ENCODE measurements around the gene C1orf21. TPM values are rescaled to one million over a fixed set of nuclear protein-coding genes. Genes with fewer than 3 reads are reported as not detected.

Gene C1orf21
- total and polyA plus RNA-seq, 9 donors: 36.9 to 51.3 (median 44.3) TPM

GRCh38 chr1:184518736-184519357 is 132.0 kb downstream of the C1orf21 start:
- H3K4me1 ChIP-seq (ENCODE audit: control insufficient read depth, insufficient read depth, low read length): no peaks in the 10 kb centered on the region
- H3K27ac ChIP-seq (ENCODE audit: low read length): peak overlapping the region; percentile 53
- H3K27me3 ChIP-seq (ENCODE audit: control insufficient read depth, insufficient read depth, low read length): no peaks in the 10 kb centered on the region
- no peak overlapping the region for H3K4me3 ChIP-seq (ENCODE audit: low read length)
- DNase-seq: no peak
- H3K9me3 ChIP-seq (replicated peaks; ENCODE audit: control insufficient read depth, low read depth, low read length): no peaks in the 10 kb centered on the region
- WGBS (ENCODE audit: insufficient coverage): 90% methylated on average over 3 of the region's 4 CpGs
- H3K36me3 ChIP-seq (ENCODE audit: control insufficient read depth, insufficient read depth, low read length): no peaks in the 10 kb centered on the region

GRCh38 chr1:184520336-184520735 is 133.5 kb downstream of the C1orf21 start:
- Histone ChIP-seq H3K4me1 (ENCODE audit: control insufficient read depth, insufficient read depth, low read length) (no peaks in the 10 kb centered on the region), H3K4me3 (ENCODE audit: low read length) (no peak overlapping the region), H3K27me3 (ENCODE audit: control insufficient read depth, insufficient read depth, low read length) (no peaks in the 10 kb centered on the region), H3K27ac (ENCODE audit: low read length) (peak overlapping the region; percentile 18), H3K36me3 (ENCODE audit: control insufficient read depth, insufficient read depth, low read length) (no peaks in the 10 kb centered on the region), H3K9me3 (replicated peaks; ENCODE audit: control insufficient read depth, low read depth, low read length) (no peaks in the 10 kb centered on the region)
- no peak for DNase-seq
- 80% methylated on average over 1 of the region's 2 CpGs for WGBS (ENCODE audit: insufficient coverage)

- DNase-seq: no peak
- H3K9me3 ChIP-seq (replicated peaks; ENCODE audit: control insufficient read depth, low read depth, low read length): no peaks in the 10 kb centered on the region
- H3K27me3 ChIP-seq (ENCODE audit: control insufficient read depth, insufficient read depth, low read length): no peaks in the 10 kb centered on the region
- H3K4me1 ChIP-seq (ENCODE audit: control insufficient read depth, insufficient read depth, low read length): no peaks in the 10 kb centered on the region
- WGBS (ENCODE audit: insufficient coverage): no CpG with 5 or more reads among the region's 1 CpG
- no peak overlapping the region for H3K4me3 ChIP-seq (ENCODE audit: low read length)
- no peak overlapping the region for H3K27ac ChIP-seq (ENCODE audit: low read length)
- no peaks in the 10 kb centered on the region for H3K36me3 ChIP-seq (ENCODE audit: control insufficient read depth, insufficient read depth, low read length)
Measured at GRCh38 chr1:184524248-184524647, 137.4 kb downstream of the C1orf21 start.

GRCh38 chr1:184527402-184527801 is 140.6 kb downstream of the C1orf21 start:
- no peaks in the 10 kb centered on the region for H3K36me3 ChIP-seq (ENCODE audit: control insufficient read depth, insufficient read depth, low read length)
- H3K4me1 ChIP-seq (ENCODE audit: control insufficient read depth, insufficient read depth, low read length): no peaks in the 10 kb centered on the region
- no peak for DNase-seq
- H3K27me3 ChIP-seq (ENCODE audit: control insufficient read depth, insufficient read depth, low read length): no peaks in the 10 kb centered on the region
- WGBS (ENCODE audit: insufficient coverage): no CpG with 5 or more reads among the region's 4 CpGs
- H3K4me3 ChIP-seq (ENCODE audit: low read length): no peak overlapping the region
- no peaks in the 10 kb centered on the region for H3K9me3 ChIP-seq (replicated peaks; ENCODE audit: control insufficient read depth, low read depth, low read length)
- no peak overlapping the region for H3K27ac ChIP-seq (ENCODE audit: low read length)

GRCh38 chr1:184530226-184530625 is 143.4 kb downstream of the C1orf21 start:
- H3K27ac ChIP-seq (ENCODE audit: low read length): no peak overlapping the region
- H3K36me3 ChIP-seq (ENCODE audit: control insufficient read depth, insufficient read depth, low read length): no peaks in the 10 kb centered on the region
- peaks cover 9% of the 10 kb centered on the region for H3K4me1 ChIP-seq (ENCODE audit: control insufficient read depth, insufficient read depth, low read length)
- DNase-seq: no peak
- H3K4me3 ChIP-seq (ENCODE audit: low read length): no peak overlapping the region
- H3K27me3 ChIP-seq (ENCODE audit: control insufficient read depth, insufficient read depth, low read length): no peaks in the 10 kb centered on the region
- no CpG with 5 or more reads among the region's 2 CpGs for WGBS (ENCODE audit: insufficient coverage)
- no peaks in the 10 kb centered on the region for H3K9me3 ChIP-seq (replicated peaks; ENCODE audit: control insufficient read depth, low read depth, low read length)

- Histone ChIP-seq H3K27ac (ENCODE audit: low read length) (peak overlapping the region; percentile 57), H3K27me3 (ENCODE audit: control insufficient read depth, insufficient read depth, low read length) (no peaks in the 10 kb centered on the region), H3K9me3 (replicated peaks; ENCODE audit: control insufficient read depth, low read depth, low read length) (peaks cover 2% of the 10 kb centered on the region), H3K4me3 (ENCODE audit: low read length) (no peak overlapping the region), H3K36me3 (ENCODE audit: control insufficient read depth, insufficient read depth, low read length) (no peaks in the 10 kb centered on the region), H3K4me1 (ENCODE audit: control insufficient read depth, insufficient read depth, low read length) (peaks cover 9% of the 10 kb centered on the region)
- no CpG with 5 or more reads among the region's 1 CpG for WGBS (ENCODE audit: insufficient coverage)
- peak; percentile 66 for DNase-seq
Measured at GRCh38 chr1:184531296-184531695, 144.5 kb downstream of the C1orf21 start.

GRCh38 chr1:184532199-184532598 is 145.4 kb downstream of the C1orf21 start:
- H3K4me1 ChIP-seq (ENCODE audit: control insufficient read depth, insufficient read depth, low read length): peaks cover 9% of the 10 kb centered on the region

GRCh38 chr1:184533049-184533448 is 146.2 kb downstream of the C1orf21 start:
- Histone ChIP-seq H3K4me1 (ENCODE audit: control insufficient read depth, insufficient read depth, low read length) (peaks cover 9% of the 10 kb centered on the region), H3K4me3 (ENCODE audit: low read length) (no peak overlapping the region), H3K36me3 (ENCODE audit: control insufficient read depth, insufficient read depth, low read length) (no peaks in the 10 kb centered on the region), H3K27ac (ENCODE audit: low read length) (no peak overlapping the region), H3K9me3 (replicated peaks; ENCODE audit: control insufficient read depth, low read depth, low read length) (peaks cover 5% of the 10 kb centered on the region), H3K27me3 (ENCODE audit: control insufficient read depth, insufficient read depth, low read length) (no peaks in the 10 kb centered on the region)
- WGBS (ENCODE audit: insufficient coverage): 25% methylated on average over 1 of the region's 2 CpGs
- no peak for DNase-seq

More at GRCh38 chr1:184532199-184532598, 145.4 kb downstream of the C1orf21 start:
- H3K4me3 ChIP-seq (ENCODE audit: low read length): no peak overlapping the region
- peaks cover 5% of the 10 kb centered on the region for H3K9me3 ChIP-seq (replicated peaks; ENCODE audit: control insufficient read depth, low read depth, low read length)
- no peak for DNase-seq
- H3K27me3 ChIP-seq (ENCODE audit: control insufficient read depth, insufficient read depth, low read length): no peaks in the 10 kb centered on the region
- WGBS (ENCODE audit: insufficient coverage): no CpG with 5 or more reads among the region's 2 CpGs
- H3K36me3 ChIP-seq (ENCODE audit: control insufficient read depth, insufficient read depth, low read length): no peaks in the 10 kb centered on the region
- H3K27ac ChIP-seq (ENCODE audit: low read length): peak overlapping the region; percentile 31

GRCh38 chr1:184533915-184534314 is 147.1 kb downstream of the C1orf21 start:
- DNase-seq: no peak
- H3K4me3 ChIP-seq (ENCODE audit: low read length): no peak overlapping the region
- no peaks in the 10 kb centered on the region for H3K36me3 ChIP-seq (ENCODE audit: control insufficient read depth, insufficient read depth, low read length)
- no peaks in the 10 kb centered on the region for H3K27me3 ChIP-seq (ENCODE audit: control insufficient read depth, insufficient read depth, low read length)
- H3K9me3 ChIP-seq (replicated peaks; ENCODE audit: control insufficient read depth, low read depth, low read length): peaks cover 10% of the 10 kb centered on the region
- no peak overlapping the region for H3K27ac ChIP-seq (ENCODE audit: low read length)
- H3K4me1 ChIP-seq (ENCODE audit: control insufficient read depth, insufficient read depth, low read length): peaks cover 9% of the 10 kb centered on the region
- WGBS (ENCODE audit: insufficient coverage): 33% methylated on average over 1 of the region's 4 CpGs

- H3K4me1 ChIP-seq (ENCODE audit: control insufficient read depth, insufficient read depth, low read length): peaks cover 9% of the 10 kb centered on the region
- WGBS (ENCODE audit: insufficient coverage): 44% methylated on average over 7 of the region's 7 CpGs
- H3K9me3 ChIP-seq (replicated peaks; ENCODE audit: control insufficient read depth, low read depth, low read length): peaks cover 12% of the 10 kb centered on the region
Measured at GRCh38 chr1:184534690-184535089, 147.9 kb downstream of the C1orf21 start.

More at GRCh38 chr1:184534690-184535089, 147.9 kb downstream of the C1orf21 start:
- Histone ChIP-seq H3K27ac (ENCODE audit: low read length) (peak overlapping the region; percentile 75), H3K27me3 (ENCODE audit: control insufficient read depth, insufficient read depth, low read length) (no peaks in the 10 kb centered on the region), H3K36me3 (ENCODE audit: control insufficient read depth, insufficient read depth, low read length) (no peaks in the 10 kb centered on the region), H3K4me3 (ENCODE audit: low read length) (no peak overlapping the region)
- DNase-seq: no peak

All from muscle of leg (tissue), 11 donors.